Measurements from ENCODE around the gene RAPGEF1.

RAPGEF1 gene

GRCh38 chr9:131625508-131625787 is 114.4 kb downstream of the RAPGEF1 start:
- DNase-seq, result no peak
- H3K9me3 ChIP-seq (ENCODE audit: control extremely low read depth in 1 of 5, control insufficient read depth in 4 of 5, insufficient read depth in 2 of 5, low read depth in 1 of 5, low read length in 4 of 5), result no peaks in the 10 kb centered on the region
- H3K27ac ChIP-seq (ENCODE audit: insufficient read depth in 1 of 2, low read depth in 1 of 2, low read length in 2 of 2, poor library complexity in 1 of 2, severe bottlenecking in 2 of 2), result no peak overlapping the region
- ChIA-PET POLR2A (no interaction called here), CTCF (interaction anchor here (1.0 to 2.4 kb wide), 5 partner anchors 12 to 117 kb away, joined by 3 to 5 read pairs (median 4); partner anchors contain the start of gene RAPGEF1)
- no peak overlapping the region for H3K4me3 ChIP-seq (ENCODE audit: control insufficient read depth in 1 of 7, extremely low read depth in 1 of 7, insufficient read depth in 4 of 7, low read depth in 2 of 7, low read length in 6 of 7)
- peaks cover 0 to 35% (median 2%) of the 10 kb centered on the region in 4 experiments for H3K4me1 ChIP-seq (ENCODE audit: control extremely low read depth in 1 of 4, control insufficient read depth in 4 of 4, insufficient read depth in 4 of 4, low read length in 3 of 4)
- 95% methylated on average over 6 of the region's 6 CpGs for WGBS (ENCODE audit: insufficient coverage)
- H3K36me3 ChIP-seq (ENCODE audit: control insufficient read depth in 4 of 4, insufficient read depth in 4 of 4, low read length in 3 of 4), result peaks cover 5 to 77% (median 41%) of the 10 kb centered on the region in 4 experiments
- H3K27me3 ChIP-seq (replicated peaks in 2 of 5; ENCODE audit: control insufficient read depth in 4 of 5, insufficient read depth in 5 of 5, low read length in 4 of 5), result no peaks in the 10 kb centered on the region

- Histone ChIP-seq H3K36me3 (ENCODE audit: control insufficient read depth in 4 of 4, insufficient read depth in 4 of 4, low read length in 3 of 4) (peaks cover 3 to 77% (median 46%) of the 10 kb centered on the region in 4 experiments), H3K27me3 (replicated peaks in 2 of 5; ENCODE audit: control insufficient read depth in 4 of 5, insufficient read depth in 5 of 5, low read length in 4 of 5) (no peaks in the 10 kb centered on the region), H3K4me3 (ENCODE audit: control insufficient read depth in 1 of 7, extremely low read depth in 1 of 7, insufficient read depth in 4 of 7, low read depth in 2 of 7, low read length in 6 of 7) (no peak overlapping the region), H3K27ac (ENCODE audit: insufficient read depth in 1 of 2, low read depth in 1 of 2, low read length in 2 of 2, poor library complexity in 1 of 2, severe bottlenecking in 2 of 2) (no peak overlapping the region), H3K9me3 (ENCODE audit: control extremely low read depth in 1 of 5, control insufficient read depth in 4 of 5, insufficient read depth in 2 of 5, low read depth in 1 of 5, low read length in 4 of 5) (no peaks in the 10 kb centered on the region), H3K4me1 (ENCODE audit: control extremely low read depth in 1 of 4, control insufficient read depth in 4 of 4, insufficient read depth in 4 of 4, low read length in 3 of 4) (peaks cover 0 to 29% (median 0%) of the 10 kb centered on the region in 4 experiments)
- ChIA-PET CTCF (interaction anchor here (1.0 to 2.4 kb wide), 8 partner anchors 8 to 118 kb away, joined by 3 to 5 read pairs (median 3); partner anchors contain the start of gene RAPGEF1), POLR2A (interaction anchor here (0.6 kb wide), 1 partner anchor 1368 kb away, joined by 3 read pairs; no protein-coding TSS in a partner anchor)
- DNase-seq, result no peak
- WGBS (ENCODE audit: insufficient coverage), result 88% methylated on average over 13 of the region's 13 CpGs
These were observed 115.0 kb downstream of the RAPGEF1 start for GRCh38 chr9:131624636-131625507.

- Histone ChIP-seq H3K36me3 (ENCODE audit: control insufficient read depth in 4 of 4, insufficient read depth in 4 of 4, low read length in 3 of 4) (peaks cover 5 to 81% (median 52%) of the 10 kb centered on the region in 4 experiments), H3K4me3 (ENCODE audit: control insufficient read depth in 1 of 7, extremely low read depth in 1 of 7, insufficient read depth in 4 of 7, low read depth in 2 of 7, low read length in 6 of 7) (no peak overlapping the region), H3K9me3 (ENCODE audit: control extremely low read depth in 1 of 5, control insufficient read depth in 4 of 5, insufficient read depth in 2 of 5, low read depth in 1 of 5, low read length in 4 of 5) (no peaks in the 10 kb centered on the region), H3K27me3 (replicated peaks in 2 of 5; ENCODE audit: control insufficient read depth in 4 of 5, insufficient read depth in 5 of 5, low read length in 4 of 5) (no peaks in the 10 kb centered on the region), H3K27ac (ENCODE audit: insufficient read depth in 1 of 2, low read depth in 1 of 2, low read length in 2 of 2, poor library complexity in 1 of 2, severe bottlenecking in 2 of 2) (no peak overlapping the region), H3K4me1 (ENCODE audit: control extremely low read depth in 1 of 4, control insufficient read depth in 4 of 4, insufficient read depth in 4 of 4, low read length in 3 of 4) (peaks cover 0 to 28% (median 0%) of the 10 kb centered on the region in 4 experiments)
- no peak for DNase-seq
- CTCF ChIA-PET, result interaction anchor here (1.0 to 2.4 kb wide), 6 partner anchors 9 to 116 kb away, joined by 3 to 5 read pairs (median 3); partner anchors contain the start of gene RAPGEF1
- POLR2A ChIA-PET, result interaction anchor here (0.6 kb wide), 1 partner anchor 1367 kb away, joined by 3 read pairs; no protein-coding TSS in a partner anchor
- 97% methylated on average over 14 of the region's 14 CpGs for WGBS (ENCODE audit: insufficient coverage)
These were observed 116.1 kb downstream of the RAPGEF1 start for GRCh38 chr9:131623655-131624330.

GRCh38 chr9:131622523-131622922 is 117.4 kb downstream of the RAPGEF1 start:
- POLR2A ChIA-PET, result interaction anchor here (1.1 kb wide), 1 partner anchor 15 kb away, joined by 4 read pairs; no protein-coding TSS in a partner anchor
- H3K9me3 ChIP-seq (ENCODE audit: control extremely low read depth in 1 of 5, control insufficient read depth in 4 of 5, insufficient read depth in 2 of 5, low read depth in 1 of 5, low read length in 4 of 5), result no peaks in the 10 kb centered on the region

GRCh38 chr9:131621551-131622358 is 118.1 kb downstream of the RAPGEF1 start:
- no peak for DNase-seq
- H3K4me1 ChIP-seq (ENCODE audit: control extremely low read depth in 1 of 4, control insufficient read depth in 4 of 4, insufficient read depth in 4 of 4, low read length in 3 of 4), result peaks cover 0 to 19% (median 0%) of the 10 kb centered on the region in 4 experiments
- H3K36me3 ChIP-seq (ENCODE audit: control insufficient read depth in 4 of 4, insufficient read depth in 4 of 4, low read length in 3 of 4), result peaks cover 5 to 93% (median 59%) of the 10 kb centered on the region in 4 experiments
- 95% methylated on average over 21 of the region's 31 CpGs for WGBS (ENCODE audit: insufficient coverage)
- POLR2A ChIA-PET, result interaction anchor here (1.1 kb wide), 1 partner anchor 15 kb away, joined by 4 read pairs; no protein-coding TSS in a partner anchor
- CTCF ChIA-PET, result interaction anchor here (1.2 to 1.5 kb wide), 4 partner anchors 20 to 110 kb away, joined by 3 to 5 read pairs (median 4); no protein-coding TSS in a partner anchor
- H3K27ac ChIP-seq (ENCODE audit: insufficient read depth in 1 of 2, low read depth in 1 of 2, low read length in 2 of 2, poor library complexity in 1 of 2, severe bottlenecking in 2 of 2), result no peak overlapping the region
- no peaks in the 10 kb centered on the region for H3K9me3 ChIP-seq (ENCODE audit: control extremely low read depth in 1 of 5, control insufficient read depth in 4 of 5, insufficient read depth in 2 of 5, low read depth in 1 of 5, low read length in 4 of 5)
- no peak overlapping the region for H3K4me3 ChIP-seq (ENCODE audit: control insufficient read depth in 1 of 7, extremely low read depth in 1 of 7, insufficient read depth in 4 of 7, low read depth in 2 of 7, low read length in 6 of 7)
- H3K27me3 ChIP-seq (replicated peaks in 2 of 5; ENCODE audit: control insufficient read depth in 4 of 5, insufficient read depth in 5 of 5, low read length in 4 of 5), result no peaks in the 10 kb centered on the region

More at GRCh38 chr9:131622523-131622922, 117.4 kb downstream of the RAPGEF1 start:
- H3K4me1 ChIP-seq (ENCODE audit: control extremely low read depth in 1 of 4, control insufficient read depth in 4 of 4, insufficient read depth in 4 of 4, low read length in 3 of 4), result peaks cover 0 to 23% (median 0%) of the 10 kb centered on the region in 4 experiments
- 100% methylated on average over 1 of the region's 4 CpGs for WGBS (ENCODE audit: insufficient coverage)
- CTCF ChIA-PET, result interaction anchor here (0.8 to 1.5 kb wide), 5 partner anchors 16 to 43 kb away, joined by 3 to 5 read pairs (median 3); no protein-coding TSS in a partner anchor
- peaks cover 5 to 85% (median 58%) of the 10 kb centered on the region in 4 experiments for H3K36me3 ChIP-seq (ENCODE audit: control insufficient read depth in 4 of 4, insufficient read depth in 4 of 4, low read length in 3 of 4)
- DNase-seq, result peak in 1 of 3 donors; percentile 15
- H3K27ac ChIP-seq (ENCODE audit: insufficient read depth in 1 of 2, low read depth in 1 of 2, low read length in 2 of 2, poor library complexity in 1 of 2, severe bottlenecking in 2 of 2), result no peak overlapping the region
- no peaks in the 10 kb centered on the region for H3K27me3 ChIP-seq (replicated peaks in 2 of 5; ENCODE audit: control insufficient read depth in 4 of 5, insufficient read depth in 5 of 5, low read length in 4 of 5)
- no peak overlapping the region for H3K4me3 ChIP-seq (ENCODE audit: control insufficient read depth in 1 of 7, extremely low read depth in 1 of 7, insufficient read depth in 4 of 7, low read depth in 2 of 7, low read length in 6 of 7)

- ChIA-PET POLR2A (no interaction called here), CTCF (interaction anchor here (1.2 to 1.4 kb wide), 3 partner anchors 11 to 111 kb away, joined by 3 to 5 read pairs (median 4); no protein-coding TSS in a partner anchor)
- no peak for DNase-seq
- no peaks in the 10 kb centered on the region for H3K27me3 ChIP-seq (replicated peaks in 2 of 5; ENCODE audit: control insufficient read depth in 4 of 5, insufficient read depth in 5 of 5, low read length in 4 of 5)
- H3K4me3 ChIP-seq (ENCODE audit: control insufficient read depth in 1 of 7, extremely low read depth in 1 of 7, insufficient read depth in 4 of 7, low read depth in 2 of 7, low read length in 6 of 7), result no peak overlapping the region
- peaks cover 0 to 19% (median 0%) of the 10 kb centered on the region in 4 experiments for H3K4me1 ChIP-seq (ENCODE audit: control extremely low read depth in 1 of 4, control insufficient read depth in 4 of 4, insufficient read depth in 4 of 4, low read length in 3 of 4)
- WGBS (ENCODE audit: insufficient coverage), result 97% methylated on average over 9 of the region's 9 CpGs
- H3K27ac ChIP-seq (ENCODE audit: insufficient read depth in 1 of 2, low read depth in 1 of 2, low read length in 2 of 2, poor library complexity in 1 of 2, severe bottlenecking in 2 of 2), result no peak overlapping the region
- peaks cover 5 to 94% (median 63%) of the 10 kb centered on the region in 4 experiments for H3K36me3 ChIP-seq (ENCODE audit: control insufficient read depth in 4 of 4, insufficient read depth in 4 of 4, low read length in 3 of 4)
- no peaks in the 10 kb centered on the region for H3K9me3 ChIP-seq (ENCODE audit: control extremely low read depth in 1 of 5, control insufficient read depth in 4 of 5, insufficient read depth in 2 of 5, low read depth in 1 of 5, low read length in 4 of 5)
These were observed 118.9 kb downstream of the RAPGEF1 start for GRCh38 chr9:131620764-131621520.

Measured in common myeloid progenitor, CD34-positive (primary cell).